AG10803 (cell line): Measurements from ENCODE around the gene SH3TC1.

ENCODE experiments used
- DNase-seq: peaks from one replicate; pipeline ENCODE4 v3.0.0; 2010; ENCODE audit warnings: low read depth
- H3K4me3 ChIP-seq: 2 replicates; pipeline ENCODE4 v1.5.1; 2011; ENCODE audit warnings: mild to moderate bottlenecking, low read length, control low read depth
- TF ChIP-seq, protein P1 (sequence below): conservative IDR thresholded peaks from 2 replicates; pipeline ENCODE4 v1.5.1; 2011; ENCODE audit warnings: mild to moderate bottlenecking, low read length, control low read depth, inconsistent platforms

Gene SH3TC1

DNA sequence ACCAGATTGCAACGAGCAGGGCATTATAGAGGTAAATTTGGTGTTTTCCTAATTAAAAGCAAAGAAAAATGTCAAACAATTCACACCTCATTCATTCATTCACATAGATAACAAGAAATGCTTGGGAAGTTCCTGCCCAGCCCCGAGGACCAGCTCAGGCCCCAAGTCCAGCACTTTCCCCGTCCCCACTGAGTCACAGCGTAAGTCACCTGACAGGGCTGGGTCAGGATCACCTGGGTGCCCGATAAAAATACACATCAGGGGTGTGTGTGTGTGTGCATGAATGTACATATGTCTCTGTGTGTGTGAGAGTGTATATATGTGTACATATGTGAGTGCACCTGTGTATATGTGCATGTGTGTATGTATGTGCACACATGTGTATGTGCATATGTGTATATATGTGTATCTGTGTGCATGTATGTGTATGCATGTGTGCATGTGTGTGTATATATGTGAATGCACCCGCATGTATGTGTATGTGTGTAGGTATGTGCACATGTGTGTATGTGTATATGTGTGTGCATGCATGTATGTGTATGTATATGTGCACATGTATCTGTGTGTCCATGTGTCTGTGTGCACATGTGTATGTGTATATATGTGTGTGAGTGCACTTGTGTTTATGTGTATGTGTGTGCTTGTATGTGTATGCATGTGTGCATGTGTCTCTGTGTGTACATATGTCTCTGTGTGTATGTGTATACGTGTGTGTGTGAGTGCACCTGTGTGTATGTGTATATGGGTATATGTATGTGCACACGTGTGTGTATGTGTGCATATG lies 18.6 kb upstream of the SH3TC1 start:
- H3K4me3 ChIP-seq: no peak overlapping the region
- TF ChIP-seq, protein P1, sequence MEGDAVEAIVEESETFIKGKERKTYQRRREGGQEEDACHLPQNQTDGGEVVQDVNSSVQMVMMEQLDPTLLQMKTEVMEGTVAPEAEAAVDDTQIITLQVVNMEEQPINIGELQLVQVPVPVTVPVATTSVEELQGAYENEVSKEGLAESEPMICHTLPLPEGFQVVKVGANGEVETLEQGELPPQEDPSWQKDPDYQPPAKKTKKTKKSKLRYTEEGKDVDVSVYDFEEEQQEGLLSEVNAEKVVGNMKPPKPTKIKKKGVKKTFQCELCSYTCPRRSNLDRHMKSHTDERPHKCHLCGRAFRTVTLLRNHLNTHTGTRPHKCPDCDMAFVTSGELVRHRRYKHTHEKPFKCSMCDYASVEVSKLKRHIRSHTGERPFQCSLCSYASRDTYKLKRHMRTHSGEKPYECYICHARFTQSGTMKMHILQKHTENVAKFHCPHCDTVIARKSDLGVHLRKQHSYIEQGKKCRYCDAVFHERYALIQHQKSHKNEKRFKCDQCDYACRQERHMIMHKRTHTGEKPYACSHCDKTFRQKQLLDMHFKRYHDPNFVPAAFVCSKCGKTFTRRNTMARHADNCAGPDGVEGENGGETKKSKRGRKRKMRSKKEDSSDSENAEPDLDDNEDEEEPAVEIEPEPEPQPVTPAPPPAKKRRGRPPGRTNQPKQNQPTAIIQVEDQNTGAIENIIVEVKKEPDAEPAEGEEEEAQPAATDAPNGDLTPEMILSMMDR: no peak
- no peak for DNase-seq

DNA sequence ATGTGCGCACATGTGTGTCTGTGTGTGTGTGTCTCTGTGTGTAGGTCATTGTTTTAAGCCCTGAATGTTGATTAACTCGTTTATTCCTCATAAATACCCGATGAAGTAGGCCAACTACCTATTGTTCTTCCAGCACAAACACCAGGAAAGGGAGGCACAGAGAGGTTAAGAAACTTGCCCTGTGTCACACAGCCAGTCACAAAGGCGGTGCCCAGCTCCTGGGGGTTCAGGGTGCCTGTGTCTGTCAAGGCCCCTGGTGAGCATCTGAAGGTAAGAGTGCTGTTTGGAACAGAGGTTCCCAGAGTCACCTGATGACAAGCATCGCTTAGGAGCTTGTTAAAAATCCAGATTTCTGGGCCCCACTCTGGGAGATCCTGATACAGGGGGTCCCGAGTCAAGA lies 18.0 kb upstream of the SH3TC1 start:
- H3K4me3 ChIP-seq: no peak overlapping the region
- no peak for DNase-seq
- TF ChIP-seq, protein P1: no peak

DNA sequence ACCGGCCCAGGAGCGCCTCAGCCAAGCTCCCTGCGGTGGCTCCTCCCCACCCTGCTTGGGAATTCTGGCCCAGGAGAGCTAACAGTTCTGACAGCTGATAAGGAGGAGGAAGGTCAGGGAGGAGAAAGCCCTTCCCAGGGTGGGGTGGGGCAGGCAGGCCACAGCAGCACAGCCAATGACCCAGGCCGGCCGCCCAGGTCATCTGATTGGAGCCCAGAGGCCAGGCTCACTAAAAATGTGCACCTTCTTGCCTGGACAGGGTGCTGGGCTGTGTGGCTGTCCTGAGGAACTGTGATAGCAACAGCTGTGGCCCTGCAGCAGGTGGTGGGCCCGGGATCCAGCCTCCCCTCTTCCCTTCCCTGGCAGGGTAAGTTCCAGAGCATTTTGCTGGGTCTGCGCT lies 17.2 kb upstream of the SH3TC1 start:
- TF ChIP-seq, protein P1: no peak
- H3K4me3 ChIP-seq: no peak overlapping the region
- no peak for DNase-seq

DNA sequence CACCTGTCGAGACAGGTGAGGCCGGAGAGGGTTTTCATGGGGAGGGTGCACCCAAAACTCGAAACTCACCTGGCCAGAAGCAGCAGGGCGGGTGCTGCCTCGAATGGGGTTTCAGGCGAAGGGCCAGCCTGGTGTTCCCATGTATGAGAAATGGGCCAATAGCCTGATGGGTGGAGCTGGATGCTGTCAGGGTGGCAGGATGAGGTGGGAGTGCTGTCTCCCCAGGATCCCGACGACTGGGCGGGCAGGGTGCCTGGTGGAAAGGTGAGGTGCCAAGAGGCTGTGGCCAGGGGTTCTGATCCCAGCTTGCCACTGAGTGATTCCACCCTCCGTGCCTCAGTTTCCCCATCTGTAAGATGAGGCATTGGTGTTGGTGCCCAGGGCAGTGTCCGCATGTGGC lies 16.8 kb upstream of the SH3TC1 start:
- TF ChIP-seq, protein P1: no peak
- no peak overlapping the region for H3K4me3 ChIP-seq

DNA sequence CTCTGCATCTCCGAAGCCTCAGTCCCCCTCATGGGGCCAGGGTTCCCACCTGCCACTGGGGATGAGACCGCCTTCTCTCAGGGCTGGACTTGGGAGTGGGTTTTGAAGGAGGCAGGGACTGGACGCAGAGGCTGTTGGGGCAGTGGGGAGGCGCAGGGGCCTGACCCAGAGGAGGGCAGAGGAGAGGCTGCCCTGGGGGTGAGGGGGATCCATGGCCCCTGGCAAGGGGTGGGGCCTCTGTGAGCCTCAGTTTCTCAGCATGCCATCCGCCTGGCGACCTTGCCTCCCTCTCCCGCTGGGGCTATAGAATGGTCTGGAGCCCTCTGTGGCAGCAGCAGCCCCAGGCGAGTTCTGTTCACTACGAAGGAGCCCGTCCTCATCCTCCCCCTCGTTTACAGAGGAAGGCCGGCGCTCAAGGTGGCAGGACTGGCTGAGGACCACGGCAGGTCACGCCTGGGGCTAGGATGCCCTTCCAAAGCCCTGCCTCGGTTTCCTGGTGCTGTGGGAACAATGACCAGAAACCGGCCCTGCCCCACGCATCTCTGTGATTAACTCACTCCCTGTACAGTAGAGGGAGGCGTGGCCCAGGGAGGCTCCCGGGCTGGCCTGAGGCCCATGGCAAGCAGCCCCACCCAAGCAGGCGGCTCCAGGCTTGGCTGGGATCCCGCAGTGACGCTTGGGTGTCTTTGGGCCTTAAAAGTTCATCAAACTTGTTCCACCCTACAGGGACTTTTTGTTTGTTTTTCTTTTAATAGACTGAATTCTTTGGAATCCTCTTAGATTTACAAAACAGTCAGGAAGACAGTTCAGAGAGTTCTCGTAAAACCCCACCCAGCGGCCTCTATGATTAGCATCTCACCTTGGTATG lies 16.0 kb upstream of the SH3TC1 start:
- no peak overlapping the region for H3K4me3 ChIP-seq
- TF ChIP-seq, protein P1: no peak
- peak; percentile 76 for DNase-seq

More for the DNA sequence above, 16.8 kb upstream of the SH3TC1 start:
- no peak for DNase-seq

DNA sequence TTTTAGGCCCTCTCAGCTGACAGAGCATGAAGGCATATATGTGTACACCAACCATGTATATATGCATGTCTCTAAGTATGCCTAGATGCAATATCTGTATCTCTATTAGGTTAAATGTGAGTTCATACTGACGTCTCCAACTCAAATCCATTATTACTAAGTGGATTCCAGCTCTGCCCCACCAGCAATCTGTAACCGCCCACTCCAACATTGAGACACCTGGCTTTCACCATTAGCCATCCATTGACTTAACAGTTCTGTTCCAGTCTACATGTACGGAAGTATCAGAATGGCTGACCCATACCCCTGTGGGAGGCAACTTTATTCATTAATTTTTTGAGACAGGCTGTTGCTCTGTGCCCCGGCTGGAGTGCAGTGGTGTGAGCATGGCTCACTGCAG lies 15.0 kb upstream of the SH3TC1 start:
- H3K4me3 ChIP-seq: no peak overlapping the region
- TF ChIP-seq, protein P1: no peak
- no peak for DNase-seq
